Measurements from ENCODE around the gene PGAP6. TPM values are rescaled to one million over a fixed set of nuclear protein-coding genes. Genes with fewer than 3 reads are reported as not detected.

PGAP6 gene
- total and polyA plus RNA-seq, 12 donors = 18.2 to 66.7 (median 42.3) TPM

DNA sequence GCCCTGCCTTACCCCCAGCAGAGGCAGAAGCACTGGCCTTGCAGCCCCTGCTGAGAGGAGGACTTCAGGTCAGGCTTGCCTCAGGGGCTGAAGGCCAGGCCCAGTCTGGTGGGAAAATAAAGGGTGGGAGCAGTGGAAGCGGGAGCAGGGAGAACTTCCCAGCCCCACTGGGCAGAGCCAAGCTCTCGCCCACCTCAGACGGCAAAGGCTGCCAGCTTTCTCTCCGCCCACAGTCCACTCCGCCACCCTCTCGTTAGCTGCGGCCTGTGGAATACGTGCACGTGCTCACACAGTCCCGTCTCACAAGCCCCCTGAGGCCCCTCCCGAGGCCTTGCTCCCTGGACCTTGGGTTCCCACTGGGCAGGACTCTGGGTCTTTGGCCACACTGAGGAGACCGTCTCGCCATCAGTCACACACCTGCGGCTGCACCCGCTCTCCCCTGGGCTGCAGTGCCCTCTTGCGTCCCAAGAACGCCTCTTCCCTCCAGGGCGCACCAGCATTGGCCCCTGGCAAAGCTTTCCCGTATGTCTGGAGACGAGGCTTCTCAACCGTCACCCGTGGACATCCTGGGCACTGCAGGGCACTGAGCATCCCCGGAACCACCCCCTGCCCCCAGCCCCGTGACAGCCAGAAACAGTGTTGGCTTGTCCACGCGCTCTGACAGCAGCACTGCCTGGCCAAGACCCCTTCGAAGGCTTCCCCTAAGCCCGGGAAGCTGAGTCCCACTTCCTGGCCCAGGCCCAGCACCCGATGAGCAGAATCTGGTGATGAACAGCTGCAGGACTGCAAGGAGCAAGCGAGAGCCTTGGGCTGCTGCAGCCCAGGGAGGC lies 19.7 kb downstream of the PGAP6 start:
- 13 to 33% (median 26%) methylated on average over 6 to 30 of the region's 30 CpGs for WGBS, 4 donors
- Histone ChIP-seq H3K9me3 (replicated peaks in 1 of 3) (no peaks in the 10 kb centered on the region), H3K4me3 (no peak overlapping the region), H3K27ac (no peak overlapping the region), H3K4me1 (replicated peaks in 1 of 2) (no peaks in the 10 kb centered on the region), H3K27me3 (no peaks in the 10 kb centered on the region), H3K36me3 (replicated peaks in 1 of 2) (peaks cover 0 to 9% of the 10 kb centered on the region in 2 donors)
- peak; percentile 76 to 88 (median 82) for DNase-seq
- intact Hi-C loops (cut with DNase I) = no loop called here
- TF ChIP-seq, protein P1, sequence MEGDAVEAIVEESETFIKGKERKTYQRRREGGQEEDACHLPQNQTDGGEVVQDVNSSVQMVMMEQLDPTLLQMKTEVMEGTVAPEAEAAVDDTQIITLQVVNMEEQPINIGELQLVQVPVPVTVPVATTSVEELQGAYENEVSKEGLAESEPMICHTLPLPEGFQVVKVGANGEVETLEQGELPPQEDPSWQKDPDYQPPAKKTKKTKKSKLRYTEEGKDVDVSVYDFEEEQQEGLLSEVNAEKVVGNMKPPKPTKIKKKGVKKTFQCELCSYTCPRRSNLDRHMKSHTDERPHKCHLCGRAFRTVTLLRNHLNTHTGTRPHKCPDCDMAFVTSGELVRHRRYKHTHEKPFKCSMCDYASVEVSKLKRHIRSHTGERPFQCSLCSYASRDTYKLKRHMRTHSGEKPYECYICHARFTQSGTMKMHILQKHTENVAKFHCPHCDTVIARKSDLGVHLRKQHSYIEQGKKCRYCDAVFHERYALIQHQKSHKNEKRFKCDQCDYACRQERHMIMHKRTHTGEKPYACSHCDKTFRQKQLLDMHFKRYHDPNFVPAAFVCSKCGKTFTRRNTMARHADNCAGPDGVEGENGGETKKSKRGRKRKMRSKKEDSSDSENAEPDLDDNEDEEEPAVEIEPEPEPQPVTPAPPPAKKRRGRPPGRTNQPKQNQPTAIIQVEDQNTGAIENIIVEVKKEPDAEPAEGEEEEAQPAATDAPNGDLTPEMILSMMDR (IDR thresholded peaks at IDR 0.05) = peak; percentile 44 to 82 (median 76)
- TF ChIP-seq POLR2A (IDR thresholded peaks at IDR 0.05) = no peak

DNA sequence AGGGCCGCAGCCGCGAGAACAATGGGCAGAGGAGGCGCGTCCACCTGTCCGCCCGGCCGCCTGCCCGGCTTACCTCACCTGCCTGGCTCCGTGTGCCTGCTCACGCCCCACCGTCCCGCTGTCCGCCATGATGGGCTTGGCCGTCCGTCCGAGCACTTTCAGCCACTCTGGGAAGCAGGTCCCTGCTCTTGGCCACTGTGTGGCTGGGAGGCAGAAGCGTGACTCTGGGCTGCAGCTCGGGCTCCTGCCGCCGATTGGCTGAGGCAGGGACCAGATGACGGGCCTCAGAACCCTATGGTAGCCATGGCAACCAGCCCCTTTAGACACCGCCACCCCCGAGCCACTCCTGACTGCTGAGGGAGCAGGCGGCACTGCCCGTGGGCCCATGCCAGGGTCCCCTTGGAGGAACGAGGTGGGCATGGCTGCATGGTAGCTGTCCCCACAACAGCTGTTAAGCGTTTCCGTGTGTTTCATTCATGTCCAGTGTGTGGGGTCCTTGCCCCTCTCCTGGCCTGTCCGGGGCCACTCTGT lies 20.4 kb downstream of the PGAP6 start:
- intact Hi-C loops (cut with DNase I) = no loop called here
- no peak for DNase-seq
- no peaks in the 10 kb centered on the region for H3K9me3 ChIP-seq (replicated peaks in 1 of 3)
- H3K27me3 ChIP-seq = no peaks in the 10 kb centered on the region
- H3K27ac ChIP-seq = no peak overlapping the region
- no peak overlapping the region for H3K4me3 ChIP-seq
- peaks cover 0 to 2% of the 10 kb centered on the region in 2 donors for H3K36me3 ChIP-seq (replicated peaks in 1 of 2)
- 82 to 91% (median 84%) methylated on average over 18 to 30 of the region's 30 CpGs for WGBS, 4 donors
- TF ChIP-seq, protein P1 (IDR thresholded peaks at IDR 0.05) = no peak
- TF ChIP-seq POLR2A (IDR thresholded peaks at IDR 0.05) = no peak
- H3K4me1 ChIP-seq (replicated peaks in 1 of 2) = no peaks in the 10 kb centered on the region

GRCh38 chr16:360698-361336 lies 21.0 kb downstream of the PGAP6 start:
- no peaks in the 10 kb centered on the region for H3K4me1 ChIP-seq (replicated peaks in 1 of 2)
- 90 to 92% (median 90%) methylated on average over 39 to 47 of the region's 47 CpGs for WGBS, 4 donors
- no peaks in the 10 kb centered on the region for H3K36me3 ChIP-seq (replicated peaks in 1 of 2)
- no peaks in the 10 kb centered on the region for H3K27me3 ChIP-seq
- TF ChIP-seq, protein P1 (IDR thresholded peaks at IDR 0.05) = no peak
- no peak for TF ChIP-seq POLR2A (IDR thresholded peaks at IDR 0.05)
- H3K9me3 ChIP-seq (replicated peaks in 1 of 3) = no peaks in the 10 kb centered on the region
- H3K27ac ChIP-seq = no peak overlapping the region
- H3K4me3 ChIP-seq = no peak overlapping the region
- intact Hi-C loops (cut with DNase I) = no loop called here
- DNase-seq = no peak

Data from adrenal gland (tissue), 12 donors.